IMR-90 (cell line): Measurements from ENCODE around the gene OBI1. TPM values are rescaled to one million over a fixed set of nuclear protein-coding genes. Genes with fewer than 3 reads are reported as not detected.
A peak's percentile ranks its signal among the peaks of the same experiment; 100 is the strongest.

Experiments
- ATAC-seq: fragments of 200-7000 bp; cut with Tn5 transposase; 2 replicates; pipeline ENCODE4 v1.9.1; 2020; ENCODE audit warnings: low read depth, mild to moderate bottlenecking, moderate library complexity
- BruUV-seq: library from RNA; stranded (reverse); fragments of 400-500 nt; replicated peaks from 2 replicates; lab custom pipeline; 2021; lab: Mats Ljungman, UMichigan
- CTCF ChIA-PET: fragments of 300-600 bp; formaldehyde crosslinking; extraction: SDS; loops from one replicate; lab custom pipeline; 2021; ENCODE audit warnings: antibody characterized with exemption; lab: Yijun Ruan, JAX
- POLR2A ChIA-PET: fragments of 300-600 bp; sonication (Branson Sonifier 250); formaldehyde crosslinking; loops from one replicate; lab custom pipeline; 2022; ENCODE audit warnings: antibody characterized with exemption; ENCODE audit not compliant: unreplicated experiment; lab: Charles Lee
- DNase-seq: peaks from one replicate; pipeline ENCODE4 v3.0.0; 2013
- H2AFZ ChIP-seq: replicated peaks from 2 replicates; pipeline ENCODE3; 2013; ENCODE audit warnings: low read length, mild to moderate bottlenecking; ENCODE audit not compliant: poor library complexity
- H2AK5ac ChIP-seq: 2 replicates; pipeline ENCODE4 v1.6.1; 2013; ENCODE audit warnings: low read depth, low read length, inconsistent platforms
- H2AK9ac ChIP-seq: replicated peaks from 2 replicates; pipeline ENCODE3; 2013; ENCODE audit warnings: mild to moderate bottlenecking, low read depth, low read length, moderate library complexity; ENCODE audit not compliant: poor library complexity
- H2BK120ac ChIP-seq: 2 replicates; pipeline ENCODE4 v1.6.1; 2013; ENCODE audit warnings: low read depth, low read length, inconsistent platforms
- H2BK15ac ChIP-seq: 3 replicates; pipeline ENCODE4 v1.6.1; 2013; ENCODE audit warnings: low read depth, low read length, inconsistent platforms
- H2BK20ac ChIP-seq: 2 replicates; pipeline ENCODE4 v1.6.1; 2013; ENCODE audit warnings: low read depth, mild to moderate bottlenecking, inconsistent platforms, low read length, moderate library complexity
- H2BK5ac ChIP-seq: 2 replicates; pipeline ENCODE4 v1.6.1; 2013; ENCODE audit warnings: mild to moderate bottlenecking, low read depth, low read length, inconsistent platforms; ENCODE audit not compliant: poor library complexity, severe bottlenecking
- H3K14ac ChIP-seq: replicated peaks from 2 replicates; pipeline ENCODE4 v1.6.1; 2013; ENCODE audit warnings: low read depth, low read length, inconsistent platforms
- H3K18ac ChIP-seq: 2 replicates; pipeline ENCODE4 v1.6.1; 2013; ENCODE audit warnings: low read depth, low read length, control low read depth
- H3K23ac ChIP-seq: 2 replicates; pipeline ENCODE4 v1.6.1; 2013; ENCODE audit warnings: low read depth, low read length, inconsistent platforms
- H3K27ac ChIP-seq: 2 replicates; pipeline ENCODE4 v1.5.1; 2013; ENCODE audit warnings: mild to moderate bottlenecking, control low read depth, low read length; ENCODE audit not compliant: insufficient read depth
- H3K27me3 ChIP-seq: 2 replicates; pipeline ENCODE4 v1.6.1; 2013; ENCODE audit warnings: low read length; ENCODE audit not compliant: control insufficient read depth, insufficient read depth
- H3K36me3 ChIP-seq: 2 replicates; pipeline ENCODE4 v1.6.1; 2013; ENCODE audit warnings: low read length, mixed read lengths; ENCODE audit not compliant: control insufficient read depth, insufficient read depth
- H3K4ac ChIP-seq: 2 replicates; pipeline ENCODE4 v1.6.1; 2013; ENCODE audit warnings: low read depth, low read length, inconsistent platforms
- H3K4me1 ChIP-seq: 2 replicates; pipeline ENCODE4 v1.6.1; 2013; ENCODE audit warnings: low read length, mixed read lengths; ENCODE audit not compliant: control insufficient read depth, insufficient read depth
- H3K4me2 ChIP-seq: 2 replicates; pipeline ENCODE4 v1.6.1; 2013; ENCODE audit warnings: low read depth, mild to moderate bottlenecking, control low read depth, low read length, moderate library complexity
- H3K4me3 ChIP-seq: 2 replicates; pipeline ENCODE4 v1.5.1; 2013; ENCODE audit warnings: low read depth, mild to moderate bottlenecking, control low read depth, low read length, moderate library complexity; ENCODE audit not compliant: insufficient read depth
- H3K56ac ChIP-seq: 2 replicates; pipeline ENCODE4 v1.6.1; 2013; ENCODE audit warnings: low read length, inconsistent platforms; ENCODE audit not compliant: insufficient read depth; ENCODE audit errors: extremely low read depth
- H3K79me1 ChIP-seq, 2 experiments: 2 replicates each; pipeline ENCODE4 v1.6.1; 2013; ENCODE audit warnings: low read length in 2 of 2, inconsistent platforms in 1 of 2, low read depth in 1 of 2
- H3K9ac ChIP-seq: 2 replicates; pipeline ENCODE4 v1.6.1; 2013; ENCODE audit warnings: low read depth, low read length, control low read depth
- H3K9me1 ChIP-seq: 2 replicates; pipeline ENCODE4 v1.6.1; 2013; ENCODE audit warnings: low read length, inconsistent platforms; ENCODE audit not compliant: insufficient read depth
- H3K9me3 ChIP-seq: 2 replicates; pipeline ENCODE4 v1.6.1; 2013; ENCODE audit warnings: low read length; ENCODE audit not compliant: control insufficient read depth, insufficient read depth
- H4K20me1 ChIP-seq: 2 replicates; pipeline ENCODE4 v1.6.1; 2013; ENCODE audit warnings: low read length, inconsistent platforms; ENCODE audit not compliant: insufficient read depth
- H4K5ac ChIP-seq: 2 replicates; pipeline ENCODE4 v1.6.1; 2013; ENCODE audit warnings: mild to moderate bottlenecking, low read depth, low read length, control low read depth
- H4K8ac ChIP-seq, 2 experiments: 2 replicates each; pipeline ENCODE4 v1.6.1; 2013; ENCODE audit warnings: low read depth in 2 of 2, low read length in 2 of 2, control low read depth in 1 of 2, inconsistent platforms in 1 of 2
- H4K91ac ChIP-seq: 2 replicates; pipeline ENCODE4 v1.6.1; 2013; ENCODE audit warnings: low read depth, low read length, inconsistent platforms; ENCODE audit not compliant: insufficient read depth
- BHLHE40 ChIP-seq: fragments of 150-350 bp; IDR thresholded peaks from 2 replicates; pipeline ENCODE4 v1.6.1; 2016; ENCODE audit warnings: mild to moderate bottlenecking, low read depth, low read length
- CEBPB ChIP-seq: IDR thresholded peaks from 2 replicates; pipeline ENCODE4 v1.6.1; 2012; ENCODE audit warnings: low read depth, low read length, improper control_type of control experiment
- CHD1 ChIP-seq: IDR thresholded peaks from 2 replicates; pipeline ENCODE4 v1.6.1; 2012; ENCODE audit warnings: low read depth, low read length, improper control_type of control experiment
- CTCF ChIP-seq: conservative IDR thresholded peaks from 2 replicates; pipeline ENCODE4 v1.5.1; 2012; ENCODE audit warnings: mild to moderate bottlenecking, low read depth, low read length, improper control_type of control experiment
- ELK1 ChIP-seq: fragments of 150-350 bp; IDR thresholded peaks from 2 replicates; pipeline ENCODE4 v1.6.1; 2016; ENCODE audit warnings: low read depth, mild to moderate bottlenecking, low read length, moderate library complexity, borderline replicate concordance
- FOS ChIP-seq: fragments of 150-350 bp; IDR thresholded peaks from 2 replicates; pipeline ENCODE4 v1.6.1; 2016; ENCODE audit warnings: low read depth, low read length
- MAFK ChIP-seq: IDR thresholded peaks from 2 replicates; pipeline ENCODE4 v1.6.1; 2012; ENCODE audit warnings: low read depth, low read length, improper control_type of control experiment
- MAZ ChIP-seq: IDR thresholded peaks from 2 replicates; pipeline ENCODE4 v1.6.1; 2012; ENCODE audit warnings: low read depth, mild to moderate bottlenecking, low read length, improper control_type of control experiment, moderate library complexity, borderline replicate concordance
- MXI1 ChIP-seq: IDR thresholded peaks from 2 replicates; pipeline ENCODE4 v1.6.1; 2012; ENCODE audit warnings: low read depth, mild to moderate bottlenecking, low read length, moderate library complexity, borderline replicate concordance
- RAD21 ChIP-seq: IDR thresholded peaks from 2 replicates; pipeline ENCODE4 v1.6.1; 2012; ENCODE audit warnings: low read length, improper control_type of control experiment
- RCOR1 ChIP-seq: IDR thresholded peaks from 2 replicates; pipeline ENCODE4 v1.6.1; 2012; ENCODE audit warnings: mild to moderate bottlenecking, low read length, improper control_type of control experiment; ENCODE audit not compliant: insufficient replicate concordance
- SMC3 ChIP-seq: fragments of 150-350 bp; IDR thresholded peaks from 2 replicates; pipeline ENCODE4 v1.6.1; 2016; ENCODE audit warnings: low read depth, mild to moderate bottlenecking, antibody characterized with exemption, low read length, moderate library complexity
- USF2 ChIP-seq: fragments of 150-350 bp; IDR thresholded peaks from 2 replicates; pipeline ENCODE4 v1.6.1; 2017; ENCODE audit warnings: mild to moderate bottlenecking, antibody characterized with exemption, low read length, low read depth
- WGBS, 2 experiments: methylation state at CpG; one replicate each; pipeline versions ENCODE4 v1.1.5 to v1.1.7; 2013; ENCODE audit warnings: missing lambda C conversion rate in 2 of 2; ENCODE audit not compliant: insufficient read length in 1 of 2; ENCODE audit errors: extremely low coverage in 2 of 2; 5-methylcytosine and 5-hydroxymethylcytosine counted together
- dilution Hi-C: fragments of 300-500 bp; cut with HindIII; formaldehyde crosslinking; loops from one replicate; pipeline ENCODE4 v1.14.3; 2018; ENCODE audit warnings: low sequenced_read_pairs; ENCODE audit not compliant: unreplicated experiment
- in situ Hi-C: fragments of 300-500 bp; cut with MboI; formaldehyde crosslinking; loops from 3 replicates; pipeline ENCODE4 v1.14.3; 2019; ENCODE audit warnings: low sequenced_read_pairs, inconsistent platforms, mixed read lengths
- intact Hi-C: fragments of 100-400 bp; cut with micrococcal nuclease; formaldehyde crosslinking; loops from 2 replicates; pipeline ENCODE4 v1.10.0; 2022
- polyA plus RNA-seq, 3 experiments: library from polyadenylated mRNA; depleted of rRNA; stranded (reverse); fragments of >200 nt; gene quantifications; 2 replicates each; pipeline ENCODE4 v1.2.3, GENCODE V29; 2012; ENCODE audit warnings: low replicate concordance in 1 of 3
- total RNA-seq: library from RNA; depleted of rRNA; stranded (reverse); fragments of >200 nt; gene quantifications from 2 replicates; pipeline ENCODE4 v1.2.3, GENCODE V29; 2012

The OBI1 gene
- total and polyA plus RNA-seq, 2 of the 4 experiments (the other 2 are of a cell fraction): 4.4 to 11.8 TPM

- H3K4me1 ChIP-seq: no peaks in the 10 kb centered on the region; the same call in 1 of the 2 replicates
- no peak overlapping the region for H2BK5ac ChIP-seq
- CTCF ChIA-PET: interaction anchor here (0.7 to 1.3 kb wide), 2 partner anchors 12 to 63 kb away, joined by 3 to 4 read pairs; partner anchors contain the start of gene OBI1
- intact Hi-C loops (no loop called here), in situ Hi-C loops (loop anchor here (25.0 kb wide), 1 partner anchor 460 kb away; no protein-coding TSS in a partner anchor), dilution Hi-C loops (no loop called here)
- peak overlapping the region; percentile 34; the same call in 1 of the 2 replicates for H3K23ac ChIP-seq
- no peak overlapping the region; the same call in 1 of the 2 replicates for H3K4me2 ChIP-seq
- no peak for ATAC-seq
- no peak overlapping the region for H4K8ac ChIP-seq
- H2AK5ac ChIP-seq: no peak overlapping the region
- peaks cover 85% of the 10 kb centered on the region for H3K27me3 ChIP-seq
- no peak overlapping the region for H3K4me3 ChIP-seq
- no peak overlapping the region for H3K18ac ChIP-seq
- no peak for DNase-seq
- no peaks in the 10 kb centered on the region for H3K9me1 ChIP-seq
- H3K36me3 ChIP-seq: no peaks in the 10 kb centered on the region
- peaks cover 9% of the 10 kb centered on the region; the same call in 1 of the 2 replicates for H3K9me3 ChIP-seq
- H4K20me1 ChIP-seq: peaks cover 3% of the 10 kb centered on the region; the same call in 1 of the 2 replicates
- H2BK20ac ChIP-seq: no peak overlapping the region
- H4K91ac ChIP-seq: no peak overlapping the region
- H2BK15ac ChIP-seq: no peak overlapping the region
- no peak overlapping the region for H3K9ac ChIP-seq
- no peak overlapping the region for H3K27ac ChIP-seq
- H3K79me1 ChIP-seq: no peaks in the 10 kb centered on the region
- no peak overlapping the region for H2BK120ac ChIP-seq
- H3K14ac ChIP-seq: no peak overlapping the region
- POLR2A ChIA-PET: no interaction called here
- H2AK9ac ChIP-seq: no peak overlapping the region
- WGBS, 2 experiments: 3% methylated on average over 14 of the region's 50 CpGs; no CpG with 5 or more reads in 1 of the 2 experiments
- no TSS peak for BruUV-seq
- no peak overlapping the region for H3K4ac ChIP-seq
- no peak overlapping the region for H4K5ac ChIP-seq
- H3K56ac ChIP-seq: no peak overlapping the region
- H2AFZ ChIP-seq: no peak overlapping the region
- TF ChIP-seq USF2 (no peak), MAFK (no peak), BHLHE40 (no peak), CEBPB (no peak), RAD21 (no peak), CHD1 (no peak), RCOR1 (no peak), SMC3 (no peak), MXI1 (no peak), FOS (no peak), ELK1 (no peak), MAZ (no peak), CTCF (no peak)
Measured at GRCh38 chr13:78596736-78597601, 62.0 kb downstream of the OBI1 start.
